GM18907 (cell line): Measurements from ENCODE around the gene ATF6B.
"Not testable (repeated sequence)": the region's sequence is repeated elsewhere in the genome, so short reads cannot be mapped to it uniquely, and the experiment has no call there.

Source experiments
- ATAC-seq: cut with Tn5 transposase; IDR thresholded peaks from one replicate; pipeline ENCODE4 v1.9.1; 2021; ENCODE audit warnings: mild to moderate bottlenecking, moderate library complexity; ENCODE audit not compliant: unreplicated experiment

The ATF6B gene

DNA sequence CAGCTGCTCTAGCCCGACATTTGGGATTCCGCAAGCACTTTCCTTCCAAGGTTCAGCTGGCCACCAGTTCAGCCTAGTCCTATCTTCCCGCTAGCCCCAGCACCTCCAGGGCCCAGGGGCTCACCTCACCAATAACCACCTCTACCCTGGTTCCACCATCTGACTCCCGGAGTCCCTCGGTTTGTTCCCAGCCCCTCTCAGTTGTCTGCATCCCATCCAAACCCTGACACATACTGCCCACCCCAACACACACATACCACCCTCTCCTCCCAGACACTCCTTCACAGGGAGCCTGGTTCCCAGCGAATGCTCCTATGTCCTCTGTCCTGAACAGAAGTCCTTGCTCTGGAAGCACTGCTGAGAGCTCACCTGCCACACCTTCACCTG lies 19.3 kb downstream of the ATF6B start:
- no peak for ATAC-seq

DNA sequence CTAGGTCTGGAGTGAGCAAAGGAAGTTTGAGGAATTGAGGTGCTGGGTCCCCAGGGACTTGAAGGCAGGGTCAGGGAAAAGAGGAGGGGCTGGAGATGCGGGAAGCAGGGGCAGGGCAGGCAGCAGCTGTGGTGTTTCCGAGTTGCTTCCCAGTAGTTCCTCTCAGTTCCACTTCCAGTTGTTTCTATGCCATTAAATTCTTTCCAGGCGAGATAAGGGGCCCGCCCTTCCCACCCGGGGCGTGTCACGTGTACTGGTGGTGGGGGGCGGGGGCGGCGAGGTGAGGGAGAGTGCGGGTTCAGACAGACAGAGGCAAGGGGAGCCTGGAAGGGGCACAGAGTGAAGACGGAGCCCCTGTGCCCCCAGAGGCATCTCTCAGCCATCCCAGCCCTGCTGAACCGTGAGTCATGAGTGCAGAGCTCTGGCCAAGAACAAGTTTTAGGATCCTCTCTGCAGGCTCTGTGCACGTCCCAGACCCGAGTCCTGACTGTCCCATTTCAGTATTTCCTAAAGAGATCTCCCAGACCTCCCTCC lies 19.9 kb downstream of the ATF6B start:
- no peak for ATAC-seq

DNA sequence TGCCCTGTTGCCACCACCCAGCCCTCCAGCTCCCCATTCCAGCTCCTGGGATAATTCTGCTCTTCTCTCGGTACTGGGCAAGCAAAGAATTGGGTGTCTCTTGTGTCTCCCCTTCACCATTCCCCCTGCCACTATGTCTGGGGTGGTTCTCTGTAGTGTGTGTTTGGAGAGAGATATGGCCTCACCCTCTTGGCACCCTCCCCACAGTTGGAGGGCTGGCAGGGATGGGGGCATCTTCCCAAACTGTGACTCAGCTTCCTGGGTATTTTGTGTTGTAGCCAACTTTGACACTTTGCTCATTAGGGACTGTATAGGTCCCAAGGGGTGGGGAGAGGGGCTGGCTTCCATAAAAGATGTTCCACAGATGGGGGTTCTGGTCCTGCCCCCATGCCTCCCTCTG lies 20.6 kb downstream of the ATF6B start:
- no peak for ATAC-seq

DNA sequence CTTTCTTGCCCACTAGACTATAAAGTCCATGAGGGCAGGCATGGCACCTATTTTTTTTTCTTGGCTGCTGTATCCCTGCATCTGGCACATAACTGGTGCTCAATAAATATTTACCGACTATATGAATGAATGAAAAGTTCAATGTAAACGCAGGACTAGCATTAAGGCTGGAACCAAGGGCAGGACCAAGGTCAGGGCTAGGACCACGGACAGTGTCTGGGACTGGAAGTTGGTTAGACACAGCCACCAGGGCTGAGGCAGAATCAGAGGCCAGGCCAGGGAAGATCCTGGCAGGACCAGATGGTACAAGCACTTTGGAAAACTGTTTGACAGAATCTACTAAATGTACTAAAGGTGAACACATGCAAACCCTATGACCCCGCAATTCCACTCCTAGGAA lies 22.6 kb downstream of the ATF6B start:
- no peak for ATAC-seq

DNA sequence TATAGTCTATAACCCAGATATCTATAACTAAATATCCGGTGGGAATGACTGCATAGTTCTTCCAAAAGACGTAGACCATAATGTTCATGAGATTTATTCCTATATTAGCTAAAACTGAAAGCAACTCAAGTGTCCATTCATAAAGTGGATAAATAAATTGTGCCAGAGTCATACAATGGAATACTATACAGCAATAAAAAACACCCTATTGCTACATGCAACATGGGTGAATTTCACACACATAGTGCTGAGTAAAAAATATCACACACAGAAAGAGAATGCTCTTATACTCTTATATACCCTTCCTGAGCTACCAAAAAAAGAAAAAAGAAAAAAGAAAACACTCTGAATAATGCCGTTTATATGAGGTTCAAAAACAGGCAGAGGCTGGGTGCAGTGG lies 25.8 kb downstream of the ATF6B start:
- no peak for ATAC-seq

DNA sequence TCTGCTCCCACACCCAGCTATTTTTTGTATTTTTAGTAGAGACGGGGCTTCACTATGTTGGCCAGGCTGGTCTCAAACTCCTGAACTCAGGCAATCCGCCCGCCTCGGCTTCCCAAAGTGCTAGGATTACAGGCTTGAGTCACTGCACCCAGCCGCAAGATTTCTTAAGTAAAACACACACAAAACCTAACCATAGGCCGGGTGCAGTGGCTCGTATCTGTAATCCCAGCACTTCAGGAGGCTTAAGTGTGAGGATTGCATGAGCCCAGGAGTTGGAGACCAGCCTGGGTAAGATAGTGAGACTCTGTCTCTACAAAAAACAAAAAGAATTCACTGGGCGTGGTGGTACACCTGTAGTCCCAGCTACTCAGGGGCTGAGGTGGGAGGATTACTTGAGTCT lies 27.8 kb downstream of the ATF6B start:
- ATAC-seq = not testable (repeated sequence)

DNA sequence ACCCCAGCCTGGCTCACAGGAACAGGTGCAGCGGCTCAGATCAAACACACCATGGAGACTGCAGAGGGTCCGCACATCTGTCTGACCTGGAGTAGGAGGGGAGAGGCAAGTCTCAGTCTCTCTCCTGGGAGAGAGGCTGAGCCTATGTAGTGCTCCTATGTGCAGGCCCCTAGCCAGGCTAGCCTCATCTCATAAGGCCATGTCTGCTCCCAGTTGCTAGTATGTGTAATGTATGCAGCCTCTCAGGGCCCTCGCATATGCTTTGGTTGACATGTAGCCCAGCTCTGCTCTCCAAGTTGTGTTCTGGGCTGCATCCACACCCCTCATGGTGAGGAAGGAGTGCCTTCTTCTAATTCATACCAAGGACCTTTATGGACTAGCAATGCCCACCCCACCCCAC lies 30.7 kb downstream of the ATF6B start:
- ATAC-seq = no peak

DNA sequence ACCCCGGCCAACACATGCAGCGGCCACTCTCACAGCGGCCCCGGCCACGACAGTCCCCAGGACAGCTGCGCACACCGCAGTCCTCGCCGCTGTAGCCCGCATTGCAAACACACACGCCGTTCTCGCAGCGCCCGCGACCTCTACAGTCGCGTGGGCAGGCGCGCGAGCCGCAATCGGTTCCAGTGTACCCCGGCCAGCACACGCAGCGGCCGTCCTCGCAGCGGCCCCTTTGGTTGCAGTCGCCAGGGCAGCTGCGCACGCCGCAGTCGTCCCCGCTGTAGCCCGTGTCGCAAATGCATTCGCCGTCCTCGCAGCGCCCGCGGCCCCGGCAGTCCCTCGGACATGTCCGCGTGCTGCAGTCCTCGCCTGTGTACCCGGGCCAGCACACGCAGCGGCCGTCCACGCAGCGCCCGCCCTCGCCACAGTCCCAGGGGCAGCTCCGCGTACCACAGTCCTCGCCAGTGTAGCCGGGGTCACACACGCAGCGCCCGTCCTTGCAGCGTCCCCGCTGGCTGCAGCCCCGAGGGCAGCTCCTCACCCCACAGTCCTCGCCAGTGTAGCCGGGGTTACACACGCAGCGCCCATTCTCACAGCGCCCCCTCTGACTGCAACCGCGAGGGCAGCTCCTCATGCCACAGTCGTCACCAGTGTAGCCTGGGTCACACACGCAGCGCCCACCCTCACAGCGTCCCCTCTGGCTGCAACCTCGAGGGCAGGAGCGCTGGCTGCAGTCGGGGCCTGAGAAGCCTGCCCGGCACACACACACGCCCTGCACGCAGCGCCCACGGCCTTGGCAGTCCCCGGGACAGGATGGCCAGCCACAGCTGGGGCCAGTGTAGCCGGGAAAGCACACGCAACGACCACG lies 31.4 kb downstream of the ATF6B start:
- no peak for ATAC-seq

DNA sequence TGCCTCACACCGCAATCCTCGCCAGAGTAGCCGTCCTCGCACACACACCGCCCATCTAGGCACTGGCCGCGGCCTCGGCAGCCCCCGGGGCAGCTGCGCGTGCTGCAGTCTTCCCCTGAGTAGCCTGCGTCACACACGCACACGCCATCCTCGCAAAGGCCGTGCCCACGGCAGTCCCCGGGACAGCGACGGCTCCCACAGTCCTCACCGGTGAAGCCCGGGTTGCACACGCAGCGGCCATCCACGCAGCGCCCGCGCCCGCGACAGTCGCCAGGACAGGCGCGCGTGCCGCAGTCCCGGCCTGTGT lies 32.0 kb downstream of the ATF6B start:
- ATAC-seq = no peak

DNA sequence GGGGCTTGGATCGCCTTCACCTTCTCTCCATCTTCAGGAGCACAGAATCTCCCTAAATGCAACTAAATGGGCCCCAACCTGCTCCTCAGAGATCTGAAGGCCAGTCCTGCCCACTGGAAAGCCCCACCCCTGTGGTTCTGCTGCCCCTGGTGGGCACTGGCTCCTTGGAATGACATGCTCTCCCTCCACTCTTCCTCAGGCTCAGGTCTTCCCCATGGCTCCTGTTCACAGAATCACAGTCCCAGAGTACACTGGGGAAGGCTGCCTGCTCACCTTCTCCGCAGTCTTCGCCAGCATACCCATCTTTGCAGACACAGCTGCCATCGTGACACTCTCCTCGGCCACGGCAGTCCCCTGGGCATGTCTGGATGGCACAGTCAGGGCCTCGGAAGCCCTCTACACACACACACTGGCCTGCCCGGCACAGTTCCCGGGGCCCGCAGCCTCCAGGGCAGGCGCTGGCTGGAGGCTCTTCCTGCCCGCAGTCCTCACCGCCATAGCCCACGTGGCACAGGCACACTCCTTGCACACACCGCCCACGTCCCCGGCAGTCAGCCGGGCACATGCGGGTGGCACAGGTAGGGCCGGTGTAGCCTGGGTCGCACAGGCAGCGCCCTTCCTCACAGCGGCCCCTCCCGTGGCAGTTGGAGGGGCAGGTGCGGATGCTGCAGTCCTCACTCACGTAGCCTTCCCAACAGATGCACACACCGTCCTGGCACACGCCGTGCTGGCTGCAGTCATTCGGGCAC lies 32.5 kb downstream of the ATF6B start:
- no peak for ATAC-seq

DNA sequence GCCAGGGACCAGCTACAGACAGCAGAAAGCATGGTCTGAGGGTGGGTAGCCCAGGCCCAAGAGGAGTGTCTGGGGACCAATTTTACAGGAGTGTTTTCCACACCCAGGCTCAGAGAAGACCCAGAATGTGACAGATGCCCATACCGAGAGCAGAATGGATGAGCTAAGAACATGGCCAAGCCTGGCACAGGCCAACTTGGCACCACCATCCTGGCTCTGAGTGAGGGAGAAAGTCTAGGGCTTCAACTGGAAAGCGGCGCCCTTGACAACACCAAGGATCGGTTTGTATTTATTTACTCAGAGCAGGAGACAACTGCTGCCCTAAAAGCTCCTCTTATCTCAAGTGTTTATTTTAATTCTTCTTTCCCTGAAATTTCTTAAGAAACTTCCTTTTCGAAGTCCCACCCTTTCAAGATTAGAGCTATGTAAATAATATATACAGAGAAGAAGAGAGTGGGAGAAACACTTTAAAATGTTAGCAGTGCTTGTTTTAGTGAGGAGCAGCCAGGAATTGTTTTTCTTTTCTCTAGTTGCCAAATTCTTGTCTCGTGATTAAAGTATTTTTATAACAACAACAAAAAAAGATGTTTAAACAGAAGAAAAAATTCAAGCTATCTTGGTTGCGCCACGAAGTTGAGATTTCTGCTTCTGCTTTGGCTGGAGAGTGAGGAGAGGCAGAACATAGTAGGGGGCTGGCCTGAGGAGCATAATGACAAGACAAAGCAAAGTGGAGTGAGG lies 35.1 kb downstream of the ATF6B start:
- no peak for ATAC-seq

DNA sequence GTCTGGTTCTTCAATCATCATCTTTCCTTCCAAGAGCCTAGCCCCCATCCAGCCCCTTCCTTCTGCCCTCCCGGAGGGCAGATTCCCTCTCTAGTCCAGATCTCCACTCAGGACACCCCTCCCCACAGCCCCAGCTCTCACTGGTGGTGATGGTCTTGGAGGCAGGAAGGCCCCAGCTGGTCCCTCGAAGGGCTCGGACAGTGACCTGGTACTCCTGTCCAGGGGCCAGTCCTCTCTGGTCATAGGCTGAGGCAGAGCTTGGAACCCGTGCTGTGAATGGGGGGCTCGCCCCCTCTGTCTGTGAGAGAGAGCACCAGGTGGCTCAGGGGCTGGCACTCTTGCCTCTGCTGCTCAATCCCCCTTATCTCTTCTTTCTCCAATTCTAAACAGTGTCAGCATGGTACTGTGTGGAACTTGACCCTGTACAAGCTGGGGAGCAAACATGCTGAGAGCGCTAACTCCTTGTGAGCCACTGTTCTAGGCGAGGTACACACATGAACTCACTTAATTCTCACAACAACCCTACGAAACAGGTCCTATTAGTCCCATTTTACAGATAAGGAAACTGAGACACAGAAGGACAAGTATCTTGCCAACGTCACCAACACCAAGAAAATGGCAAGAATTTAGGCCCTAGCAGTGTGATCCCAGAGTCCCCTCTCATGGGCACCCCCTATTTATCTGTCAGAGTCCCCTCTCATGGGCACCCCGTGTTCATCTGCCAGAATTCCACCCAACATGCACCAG lies 38.8 kb downstream of the ATF6B start:
- no peak for ATAC-seq

DNA sequence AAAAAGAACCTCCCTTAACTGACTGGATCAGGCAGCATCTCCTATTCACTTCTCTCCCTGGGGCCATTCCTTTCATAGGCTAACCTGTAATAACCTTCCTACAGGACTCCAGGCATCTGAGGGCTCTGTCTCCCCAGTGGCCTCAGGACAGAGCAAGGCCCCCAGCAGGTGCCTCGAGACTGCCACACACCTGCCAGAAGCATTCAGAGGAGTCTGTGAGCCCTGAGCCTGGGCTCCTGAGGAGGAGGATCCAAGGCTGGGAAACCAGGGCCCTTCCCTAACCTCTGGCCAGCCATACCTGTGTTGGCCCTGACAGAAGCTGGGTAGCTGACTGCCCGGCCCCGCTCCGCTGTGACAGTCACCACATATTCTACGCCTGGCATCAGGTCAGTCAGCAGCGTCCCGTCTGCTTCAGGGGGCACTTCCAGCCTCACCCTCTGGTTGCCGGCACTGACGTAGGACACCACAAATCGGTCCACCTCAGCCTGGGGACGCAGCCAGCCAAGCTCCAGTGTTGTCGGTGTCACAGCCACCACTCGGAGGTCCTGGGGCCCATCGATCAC lies 39.5 kb downstream of the ATF6B start:
- no peak for ATAC-seq

DNA sequence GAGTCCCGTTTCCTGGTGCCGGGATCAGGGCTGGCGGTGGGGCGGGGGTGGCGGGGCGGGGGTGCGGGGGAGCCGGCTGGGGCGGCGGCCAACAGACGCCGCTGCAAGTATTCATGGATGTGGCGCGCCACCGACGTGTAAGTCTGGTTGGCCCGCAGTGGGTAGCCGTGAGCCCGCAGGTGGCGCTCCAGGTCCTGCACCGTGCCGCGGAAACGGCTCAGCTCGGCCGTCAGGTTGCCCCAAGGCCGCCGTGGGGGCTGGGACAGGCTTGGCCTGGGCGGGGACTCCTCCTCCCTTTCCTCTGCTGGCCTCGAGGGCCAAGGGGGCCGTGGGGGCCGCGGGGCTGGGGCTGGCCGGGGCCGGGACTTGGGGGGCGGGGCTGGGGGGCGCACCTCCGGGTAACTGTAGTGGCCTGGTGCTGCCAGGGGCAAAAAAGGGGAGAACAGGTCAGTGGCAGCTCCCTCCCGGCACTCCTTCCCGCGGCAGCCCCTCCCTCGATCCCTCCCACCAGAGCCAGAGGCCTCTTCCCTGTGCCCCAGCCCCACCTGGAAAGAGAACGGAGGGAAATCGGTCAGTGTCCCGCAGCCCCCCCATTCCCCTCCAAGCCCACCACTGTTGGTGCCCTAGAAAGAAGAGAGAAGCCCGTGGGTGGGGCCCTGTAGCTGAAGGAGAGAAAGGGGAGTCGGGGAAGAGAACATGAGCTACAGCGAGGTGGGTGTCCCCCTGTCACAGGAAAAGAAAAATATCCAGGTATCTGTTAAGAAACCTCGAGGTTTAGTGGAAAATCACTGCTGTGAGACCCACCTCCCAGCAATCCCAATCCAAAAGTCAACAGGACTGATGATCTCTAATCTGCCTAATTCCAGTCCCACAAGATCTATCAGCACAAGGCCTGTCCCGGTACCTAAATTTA lies 40.2 kb downstream of the ATF6B start:
- no peak for ATAC-seq

DNA sequence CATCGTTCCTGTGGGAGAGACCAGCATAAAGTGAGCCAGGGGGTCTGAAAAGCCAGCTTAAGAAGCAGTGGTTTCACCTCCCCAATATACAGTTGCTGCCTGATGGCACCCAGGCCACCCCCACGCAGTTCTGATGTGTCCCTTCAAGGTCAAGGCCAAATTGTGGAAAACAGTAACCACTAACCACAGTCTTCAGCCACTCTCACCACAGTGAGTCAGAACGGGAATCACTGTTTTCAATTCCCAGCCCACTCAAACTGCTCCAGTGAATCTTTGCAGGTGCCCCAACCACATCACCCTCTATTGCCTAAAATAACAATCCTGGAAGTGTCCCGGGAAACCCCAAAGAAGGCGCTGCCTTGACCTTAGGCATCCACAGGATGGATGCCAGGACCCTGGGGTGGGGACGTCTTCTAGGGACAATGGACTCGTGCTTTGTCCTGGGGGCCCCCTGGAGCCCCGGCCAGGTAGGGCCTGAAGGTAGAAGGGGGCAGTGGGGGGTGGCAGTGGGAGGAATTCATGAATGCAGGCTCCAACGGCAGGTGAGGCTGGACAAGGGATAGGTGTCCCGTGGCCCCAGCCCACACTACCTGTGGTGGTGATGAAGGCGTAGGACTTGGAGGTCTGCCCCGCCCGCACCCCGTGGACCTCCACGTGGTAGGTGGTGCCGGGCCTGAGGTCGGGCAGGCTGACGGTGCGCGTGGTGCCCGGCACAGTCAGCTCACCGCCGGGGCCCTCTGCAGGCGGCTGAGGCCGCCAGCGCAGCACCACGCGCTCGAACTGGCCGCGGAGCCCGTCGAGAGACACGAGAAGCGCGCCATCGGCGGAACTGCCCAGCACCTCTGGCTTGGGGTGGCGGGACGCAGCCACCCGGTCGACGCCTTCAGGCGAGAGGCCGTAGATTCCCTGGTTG lies 41.1 kb downstream of the ATF6B start:
- ATAC-seq = no peak

DNA sequence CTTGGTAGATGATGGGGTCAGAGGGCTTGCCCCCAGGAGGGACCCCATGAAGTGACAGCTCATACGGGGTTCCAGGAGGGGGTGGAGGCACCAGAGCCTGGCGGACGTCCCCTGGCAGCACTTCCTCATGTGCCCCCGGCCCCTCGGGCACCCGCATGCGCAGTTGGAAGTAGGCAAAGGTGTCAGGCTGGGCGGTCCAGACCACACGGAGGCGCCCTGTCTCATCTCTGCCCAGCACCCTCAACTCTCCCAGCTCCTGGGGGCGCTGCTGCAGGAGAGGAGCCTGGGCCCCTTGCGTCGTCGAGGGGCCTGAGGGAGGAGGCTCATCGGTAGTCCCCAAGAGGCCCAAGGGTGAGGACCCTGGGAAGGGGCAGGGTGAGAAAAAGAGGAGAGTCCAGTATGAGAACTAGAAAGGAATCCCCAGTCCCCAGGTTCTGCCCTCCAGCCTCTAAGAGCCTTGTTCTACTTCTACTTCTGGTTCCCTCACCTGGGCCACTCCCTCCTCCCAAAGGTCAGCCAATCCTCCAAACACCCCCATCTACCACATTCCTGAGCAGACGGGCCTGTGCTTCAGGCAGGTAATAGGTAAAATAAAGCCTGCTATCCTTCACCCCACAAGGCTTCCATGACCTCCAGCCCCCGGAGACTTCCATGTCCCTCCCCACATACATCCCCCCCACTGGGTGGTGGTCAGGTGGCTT lies 42.1 kb downstream of the ATF6B start:
- no peak for ATAC-seq

DNA sequence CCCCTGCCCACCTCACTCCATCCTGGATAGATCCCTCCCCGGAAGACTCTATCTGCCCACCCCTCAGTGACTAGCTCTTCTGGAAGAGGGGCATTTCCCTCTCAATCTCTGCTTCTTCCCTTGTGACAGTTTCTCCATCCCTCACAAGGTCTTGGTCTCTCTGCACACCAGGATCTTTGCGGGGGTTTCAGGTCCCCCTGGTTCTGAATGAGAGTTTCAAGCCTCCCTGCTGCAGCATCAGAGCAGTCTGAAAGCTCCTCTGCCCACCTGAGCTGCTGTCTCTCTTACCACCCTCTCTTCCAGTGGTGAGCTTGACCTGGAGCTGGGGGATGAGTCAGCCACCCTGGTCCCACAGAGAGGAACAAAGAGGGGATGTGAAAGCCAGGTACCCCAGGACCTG lies 43.3 kb downstream of the ATF6B start:
- ATAC-seq = no peak
